ENCODE results near the gene MFN2. TPM values are rescaled to one million over a fixed set of nuclear protein-coding genes. Genes with fewer than 3 reads are reported as not detected.

The MFN2 gene
- total RNA-seq, 1 donor from 2014 or later: 71.4 TPM

DNA sequence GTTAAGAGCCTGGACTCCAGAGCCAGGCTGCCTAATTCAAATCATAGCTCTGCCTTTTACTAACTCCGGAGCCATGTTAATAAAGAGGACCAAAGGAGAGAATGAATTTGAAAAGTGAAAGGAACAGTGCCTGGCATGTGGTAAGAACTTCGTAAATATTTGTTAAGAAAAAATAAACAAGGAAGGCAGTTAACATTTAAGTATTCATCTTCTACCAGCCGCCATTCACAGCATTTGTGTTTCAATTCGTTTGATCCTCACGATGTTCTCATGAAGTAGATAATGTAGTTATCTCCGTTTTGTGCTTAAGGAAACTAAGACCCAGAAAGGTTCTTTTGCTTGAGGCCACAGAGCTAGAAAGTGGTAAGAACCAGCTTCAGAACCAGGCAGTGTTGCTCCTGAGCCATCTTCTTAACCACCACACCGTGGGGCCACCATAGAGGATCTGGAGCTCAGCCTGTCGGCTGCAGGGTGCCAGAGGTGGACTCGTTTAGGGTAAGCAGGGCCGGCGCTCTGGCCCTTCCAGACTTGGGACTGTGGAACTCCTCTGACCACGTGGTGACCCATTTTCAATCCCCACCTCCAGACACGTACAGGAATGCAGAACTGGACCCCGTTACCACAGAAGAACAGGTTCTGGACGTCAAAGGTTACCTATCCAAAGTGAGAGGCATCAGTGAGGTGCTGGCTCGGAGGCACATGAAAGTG, 11.9 kb downstream of the MFN2 start:
- no peaks in the 10 kb centered on the region for H3K4me1 Mint-ChIP-seq (ENCODE audit: unreplicated experiment)
- no peak for TF ChIP-seq CTCF (conservative IDR thresholded peaks at IDR 0.05)

GRCh38 chr1:11997081-11997850, 17.0 kb downstream of the MFN2 start:
- no peak overlapping the region for H3K27ac Mint-ChIP-seq
- no peak for DNase-seq (ENCODE audit: extremely low spot score, unreplicated experiment)
- peaks cover 24% of the 10 kb centered on the region for H3K36me3 Mint-ChIP-seq
- no peak for TF ChIP-seq CTCF (conservative IDR thresholded peaks at IDR 0.05)
- no peaks in the 10 kb centered on the region for H3K9me3 Mint-ChIP-seq
- H3K27me3 Mint-ChIP-seq: no peaks in the 10 kb centered on the region
- no peak overlapping the region for H3K4me3 Mint-ChIP-seq
- H3K4me1 Mint-ChIP-seq (ENCODE audit: unreplicated experiment): no peaks in the 10 kb centered on the region

More for the DNA sequence above, 11.9 kb downstream of the MFN2 start:
- Mint-ChIP-seq H3K36me3 (peaks cover 19% of the 10 kb centered on the region), H3K9me3 (no peaks in the 10 kb centered on the region), H3K4me3 (no peak overlapping the region), H3K27ac (no peak overlapping the region), H3K27me3 (no peaks in the 10 kb centered on the region)
- no peak for DNase-seq (ENCODE audit: extremely low spot score, unreplicated experiment)

DNA sequence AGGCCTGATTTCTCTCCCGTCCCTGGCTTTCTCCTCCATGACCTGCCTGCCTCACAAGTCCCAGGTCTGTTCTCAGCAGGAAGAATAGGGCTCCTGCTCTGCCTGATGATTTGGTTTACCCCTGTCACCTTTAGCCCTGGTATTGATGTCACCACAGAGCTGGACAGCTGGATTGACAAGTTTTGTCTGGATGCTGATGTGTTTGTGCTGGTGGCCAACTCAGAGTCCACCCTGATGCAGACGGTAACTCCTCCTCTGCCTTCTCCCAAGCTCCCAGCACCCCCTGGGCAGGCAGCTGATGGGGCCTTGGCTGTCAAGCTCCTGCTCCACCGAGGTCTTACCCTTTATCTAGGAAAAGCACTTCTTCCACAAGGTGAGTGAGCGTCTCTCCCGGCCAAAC, 18.4 kb downstream of the MFN2 start:
- H3K4me1 Mint-ChIP-seq (ENCODE audit: unreplicated experiment): no peaks in the 10 kb centered on the region
- no peaks in the 10 kb centered on the region for H3K9me3 Mint-ChIP-seq
- no peaks in the 10 kb centered on the region for H3K27me3 Mint-ChIP-seq
- no peak overlapping the region for H3K27ac Mint-ChIP-seq
- TF ChIP-seq CTCF (conservative IDR thresholded peaks at IDR 0.05): no peak
- peaks cover 29% of the 10 kb centered on the region for H3K36me3 Mint-ChIP-seq
- no peak for DNase-seq (ENCODE audit: extremely low spot score, unreplicated experiment)
- no peak overlapping the region for H3K4me3 Mint-ChIP-seq

- TF ChIP-seq CTCF (conservative IDR thresholded peaks at IDR 0.05): no peak
- no peak for DNase-seq (ENCODE audit: extremely low spot score, unreplicated experiment)
- H3K27me3 Mint-ChIP-seq: no peaks in the 10 kb centered on the region
- no peaks in the 10 kb centered on the region for H3K4me1 Mint-ChIP-seq (ENCODE audit: unreplicated experiment)
- no peaks in the 10 kb centered on the region for H3K9me3 Mint-ChIP-seq
- no peak overlapping the region for H3K27ac Mint-ChIP-seq
- no peak overlapping the region for H3K4me3 Mint-ChIP-seq
- peaks cover 32% of the 10 kb centered on the region for H3K36me3 Mint-ChIP-seq
Observed at GRCh38 chr1:11999236-11999635, 19.0 kb downstream of the MFN2 start.

GRCh38 chr1:12001249-12001917, 21.1 kb downstream of the MFN2 start:
- peaks cover 28% of the 10 kb centered on the region for H3K36me3 Mint-ChIP-seq
- peak; percentile 74 for TF ChIP-seq CTCF (conservative IDR thresholded peaks at IDR 0.05)
- H3K27me3 Mint-ChIP-seq: no peaks in the 10 kb centered on the region
- H3K27ac Mint-ChIP-seq: no peak overlapping the region
- H3K9me3 Mint-ChIP-seq: no peaks in the 10 kb centered on the region
- no peaks in the 10 kb centered on the region for H3K4me1 Mint-ChIP-seq (ENCODE audit: unreplicated experiment)
- DNase-seq (ENCODE audit: extremely low spot score, unreplicated experiment): no peak
- no peak overlapping the region for H3K4me3 Mint-ChIP-seq

Measured in type B pancreatic cell (in vitro differentiated cells).